ENCODE measurements around the gene PCDHA4. TPM values are rescaled to one million over a fixed set of nuclear protein-coding genes. Genes with fewer than 3 reads are reported as not detected.

The PCDHA4 gene
- total and polyA plus RNA-seq, 2 of the 8 experiments (the other 6 are each of a cell fraction or from before 2014, with no cell fraction given) = 3.7 to 5.7 TPM

GRCh38 chr5:140835622-140836510, 29.0 kb downstream of the PCDHA4 start (continued):
- TF ChIP-seq, protein P1, sequence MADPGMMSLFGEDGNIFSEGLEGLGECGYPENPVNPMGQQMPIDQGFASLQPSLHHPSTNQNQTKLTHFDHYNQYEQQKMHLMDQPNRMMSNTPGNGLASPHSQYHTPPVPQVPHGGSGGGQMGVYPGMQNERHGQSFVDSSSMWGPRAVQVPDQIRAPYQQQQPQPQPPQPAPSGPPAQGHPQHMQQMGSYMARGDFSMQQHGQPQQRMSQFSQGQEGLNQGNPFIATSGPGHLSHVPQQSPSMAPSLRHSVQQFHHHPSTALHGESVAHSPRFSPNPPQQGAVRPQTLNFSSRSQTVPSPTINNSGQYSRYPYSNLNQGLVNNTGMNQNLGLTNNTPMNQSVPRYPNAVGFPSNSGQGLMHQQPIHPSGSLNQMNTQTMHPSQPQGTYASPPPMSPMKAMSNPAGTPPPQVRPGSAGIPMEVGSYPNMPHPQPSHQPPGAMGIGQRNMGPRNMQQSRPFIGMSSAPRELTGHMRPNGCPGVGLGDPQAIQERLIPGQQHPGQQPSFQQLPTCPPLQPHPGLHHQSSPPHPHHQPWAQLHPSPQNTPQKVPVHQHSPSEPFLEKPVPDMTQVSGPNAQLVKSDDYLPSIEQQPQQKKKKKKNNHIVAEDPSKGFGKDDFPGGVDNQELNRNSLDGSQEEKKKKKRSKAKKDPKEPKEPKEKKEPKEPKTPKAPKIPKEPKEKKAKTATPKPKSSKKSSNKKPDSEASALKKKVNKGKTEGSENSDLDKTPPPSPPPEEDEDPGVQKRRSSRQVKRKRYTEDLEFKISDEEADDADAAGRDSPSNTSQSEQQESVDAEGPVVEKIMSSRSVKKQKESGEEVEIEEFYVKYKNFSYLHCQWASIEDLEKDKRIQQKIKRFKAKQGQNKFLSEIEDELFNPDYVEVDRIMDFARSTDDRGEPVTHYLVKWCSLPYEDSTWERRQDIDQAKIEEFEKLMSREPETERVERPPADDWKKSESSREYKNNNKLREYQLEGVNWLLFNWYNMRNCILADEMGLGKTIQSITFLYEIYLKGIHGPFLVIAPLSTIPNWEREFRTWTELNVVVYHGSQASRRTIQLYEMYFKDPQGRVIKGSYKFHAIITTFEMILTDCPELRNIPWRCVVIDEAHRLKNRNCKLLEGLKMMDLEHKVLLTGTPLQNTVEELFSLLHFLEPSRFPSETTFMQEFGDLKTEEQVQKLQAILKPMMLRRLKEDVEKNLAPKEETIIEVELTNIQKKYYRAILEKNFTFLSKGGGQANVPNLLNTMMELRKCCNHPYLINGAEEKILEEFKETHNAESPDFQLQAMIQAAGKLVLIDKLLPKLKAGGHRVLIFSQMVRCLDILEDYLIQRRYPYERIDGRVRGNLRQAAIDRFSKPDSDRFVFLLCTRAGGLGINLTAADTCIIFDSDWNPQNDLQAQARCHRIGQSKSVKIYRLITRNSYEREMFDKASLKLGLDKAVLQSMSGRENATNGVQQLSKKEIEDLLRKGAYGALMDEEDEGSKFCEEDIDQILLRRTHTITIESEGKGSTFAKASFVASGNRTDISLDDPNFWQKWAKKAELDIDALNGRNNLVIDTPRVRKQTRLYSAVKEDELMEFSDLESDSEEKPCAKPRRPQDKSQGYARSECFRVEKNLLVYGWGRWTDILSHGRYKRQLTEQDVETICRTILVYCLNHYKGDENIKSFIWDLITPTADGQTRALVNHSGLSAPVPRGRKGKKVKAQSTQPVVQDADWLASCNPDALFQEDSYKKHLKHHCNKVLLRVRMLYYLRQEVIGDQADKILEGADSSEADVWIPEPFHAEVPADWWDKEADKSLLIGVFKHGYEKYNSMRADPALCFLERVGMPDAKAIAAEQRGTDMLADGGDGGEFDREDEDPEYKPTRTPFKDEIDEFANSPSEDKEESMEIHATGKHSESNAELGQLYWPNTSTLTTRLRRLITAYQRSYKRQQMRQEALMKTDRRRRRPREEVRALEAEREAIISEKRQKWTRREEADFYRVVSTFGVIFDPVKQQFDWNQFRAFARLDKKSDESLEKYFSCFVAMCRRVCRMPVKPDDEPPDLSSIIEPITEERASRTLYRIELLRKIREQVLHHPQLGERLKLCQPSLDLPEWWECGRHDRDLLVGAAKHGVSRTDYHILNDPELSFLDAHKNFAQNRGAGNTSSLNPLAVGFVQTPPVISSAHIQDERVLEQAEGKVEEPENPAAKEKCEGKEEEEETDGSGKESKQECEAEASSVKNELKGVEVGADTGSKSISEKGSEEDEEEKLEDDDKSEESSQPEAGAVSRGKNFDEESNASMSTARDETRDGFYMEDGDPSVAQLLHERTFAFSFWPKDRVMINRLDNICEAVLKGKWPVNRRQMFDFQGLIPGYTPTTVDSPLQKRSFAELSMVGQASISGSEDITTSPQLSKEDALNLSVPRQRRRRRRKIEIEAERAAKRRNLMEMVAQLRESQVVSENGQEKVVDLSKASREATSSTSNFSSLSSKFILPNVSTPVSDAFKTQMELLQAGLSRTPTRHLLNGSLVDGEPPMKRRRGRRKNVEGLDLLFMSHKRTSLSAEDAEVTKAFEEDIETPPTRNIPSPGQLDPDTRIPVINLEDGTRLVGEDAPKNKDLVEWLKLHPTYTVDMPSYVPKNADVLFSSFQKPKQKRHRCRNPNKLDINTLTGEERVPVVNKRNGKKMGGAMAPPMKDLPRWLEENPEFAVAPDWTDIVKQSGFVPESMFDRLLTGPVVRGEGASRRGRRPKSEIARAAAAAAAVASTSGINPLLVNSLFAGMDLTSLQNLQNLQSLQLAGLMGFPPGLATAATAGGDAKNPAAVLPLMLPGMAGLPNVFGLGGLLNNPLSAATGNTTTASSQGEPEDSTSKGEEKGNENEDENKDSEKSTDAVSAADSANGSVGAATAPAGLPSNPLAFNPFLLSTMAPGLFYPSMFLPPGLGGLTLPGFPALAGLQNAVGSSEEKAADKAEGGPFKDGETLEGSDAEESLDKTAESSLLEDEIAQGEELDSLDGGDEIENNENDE (IDR thresholded peaks at IDR 0.05; ENCODE audit: insufficient replicate concordance, low read length) = no peak
- no peak for TF ChIP-seq CBX8 (IDR thresholded peaks at IDR 0.05; ENCODE audit: borderline replicate concordance, low read depth, low read length)
- no peak for TF ChIP-seq ZNF274 (IDR thresholded peaks at IDR 0.05; ENCODE audit: borderline replicate concordance, extremely low read depth, low read length)
- TF ChIP-seq POLR2AphosphoS5 (IDR thresholded peaks at IDR 0.05; ENCODE audit: low read depth, low read length) = no peak
- no peak for TF ChIP-seq SP4 (IDR thresholded peaks at IDR 0.05; ENCODE audit: low read length)
- TF ChIP-seq EZH2 (IDR thresholded peaks at IDR 0.05; ENCODE audit: low read depth, low read length, severe bottlenecking) = no peak
- no peak for TF ChIP-seq KDM5A (IDR thresholded peaks at IDR 0.05; ENCODE audit: low read length)
- no peak for TF ChIP-seq KDM4A (IDR thresholded peaks at IDR 0.05; ENCODE audit: low read depth, low read length, severe bottlenecking)
- no peak for TF ChIP-seq BACH1 (IDR thresholded peaks at IDR 0.05; ENCODE audit: low read length)
